Thoracic aorta endothelial cell (primary cell): ENCODE data around the gene TMEM8B. TPM values are rescaled to one million over a fixed set of nuclear protein-coding genes. Genes with fewer than 3 reads are reported as not detected.

ENCODE experiments used
- small RNA-seq: library from RNA; depleted of rRNA; stranded (forward); fragments of <200 nt; gene quantifications from one replicate; pipeline ENCODE3, GENCODE V24; 2012
- total RNA-seq: library from RNA; depleted of rRNA; stranded (reverse); fragments of >200 nt; gene quantifications from 2 replicates; pipeline ENCODE4 v1.2.3, GENCODE V29; 2012

The TMEM8B gene
- total RNA-seq: 0.53 and 0.65 TPM in 2 replicates

GRCh38 chr9:35829084-35829763 is at the start of gene TMEM8B:
TSS of gene TMEM8B (plus strand) at chr9:35829228. CDS start at chr9:35829448, 220 bp downstream.

GRCh38 chr9:35791297-35791921 is 37.6 kb upstream of the TMEM8B start, which contains the start of gene NPR2:
TSS of gene NPR2 (plus strand) at chr9:35791591. CDS start at chr9:35792409, 818 bp downstream.

GRCh38 chr9:35812025-35812602 is 16.9 kb upstream of the TMEM8B start, which contains the start of gene SPAG8:
TSS of gene SPAG8 (minus strand) at chr9:35812262. CDS start at chr9:35812147, 115 bp downstream.

GRCh38 chr9:35814841-35815543 is 14.0 kb upstream of the TMEM8B start, which contains the start of gene HINT2:
TSS of gene HINT2 (minus strand) at chr9:35815042. CDS start at chr9:35814979, 63 bp downstream.

GRCh38 chr9:35828716-35829083 is 328 bp upstream of the TMEM8B start, which contains the start of gene FAM221B:
TSS of gene FAM221B (minus strand) at chr9:35828732. CDS start at chr9:35826161, 2,571 bp downstream.

GRCh38 chr9:35870351-35870923 is 41.4 kb downstream of the TMEM8B start, which contains the start of gene OR13J1:
TSS of gene OR13J1 (minus strand) at chr9:35870401. CDS start at chr9:35870401, 0 bp downstream.

GRCh38 chr9:35905912-35906679 is 77.1 kb downstream of the TMEM8B start, which contains the start of gene HRCT1:
TSS of gene HRCT1 (plus strand) at chr9:35906202. CDS start at chr9:35906288, 86 bp downstream.

GRCh38 chr9:35909274-35909673 is 80.2 kb downstream of the TMEM8B start, which contains the start of gene SPAAR:
TSS of gene SPAAR (plus strand) at chr9:35909490. CDS start at chr9:35910464, 974 bp downstream.

Small RNA genes within 50 kb of the gene (small RNA-seq; reads per million reads assigned to genes)
- not detected for gene HINT2

Other genes with a start within 250 kb of the TMEM8B start
- gene TESK1, start 224.0 kb upstream of the TMEM8B start, total RNA-seq: 6.4 and 9.0 TPM in 2 replicates
- not detected in 2 replicates for gene CD72, start 210.8 kb upstream of the TMEM8B start, total RNA-seq
- not detected in 2 replicates for gene SIT1, start 178.3 kb upstream of the TMEM8B start, total RNA-seq
- gene RMRP, start 171.2 kb upstream of the TMEM8B start, total RNA-seq: 17,175 and 23,866 TPM in 2 replicates
- gene CCDC107, start 170.9 kb upstream of the TMEM8B start, total RNA-seq: 6.7 and 7.0 TPM in 2 replicates
- 1.5 and 4.2 TPM in 2 replicates for gene ARHGEF39, start 164.0 kb upstream of the TMEM8B start, total RNA-seq
- gene CA9, start 155.3 kb upstream of the TMEM8B start, total RNA-seq: 0.14 TPM in 1 of 2 replicates, not detected in the other
- gene TPM2, start 139.3 kb upstream of the TMEM8B start, total RNA-seq: 122 and 178 TPM in 2 replicates
- 359 and 362 TPM in 2 replicates for gene TLN1, start 97.0 kb upstream of the TMEM8B start, total RNA-seq
- 40.8 and 60.0 TPM in 2 replicates for gene CREB3, start 96.6 kb upstream of the TMEM8B start, total RNA-seq
- 107 and 117 TPM in 2 replicates for gene GBA2, start 80.0 kb upstream of the TMEM8B start, total RNA-seq
- 14.2 and 18.5 TPM in 2 replicates for gene RGP1, start 79.9 kb upstream of the TMEM8B start, total RNA-seq
- 6.0 and 10.2 TPM in 2 replicates for gene MSMP, start 75.0 kb upstream of the TMEM8B start, total RNA-seq
- 13.7 and 17.1 TPM in 2 replicates for gene NPR2, start 37.6 kb upstream of the TMEM8B start, total RNA-seq
- gene SPAG8, start 17.0 kb upstream of the TMEM8B start, total RNA-seq: 0.13 and 0.22 TPM in 2 replicates
- gene HINT2, start 14.2 kb upstream of the TMEM8B start, total RNA-seq: 13.9 and 15.2 TPM in 2 replicates
- not detected in 2 replicates for gene FAM221B, start 496 bp upstream of the TMEM8B start, total RNA-seq
- not detected in 2 replicates for gene OR13J1, start 41.2 kb downstream of the TMEM8B start, total RNA-seq
- 2.0 and 2.7 TPM in 2 replicates for gene HRCT1, start 77.0 kb downstream of the TMEM8B start, total RNA-seq
- gene SPAAR, start 80.3 kb downstream of the TMEM8B start, total RNA-seq: 10.6 and 17.7 TPM in 2 replicates
- gene OR2S2, start 128.9 kb downstream of the TMEM8B start, total RNA-seq: not detected in 2 replicates
- gene RECK, start 207.7 kb downstream of the TMEM8B start, total RNA-seq: 22.1 and 22.6 TPM in 2 replicates